NK-92 treated with Interleukin-12 subunit alpha and Interleukin-12 subunit beta, amount 100 ng/mL, for 24 hours (cell line): ENCODE measurements around the gene HMOX1.

Source experiments
- DNase-seq: peaks from one replicate; lab custom pipeline; 2025; lab: John Stamatoyannopoulos, UW

The HMOX1 gene

GRCh38 chr22:35380537-35381423 is at the start of gene HMOX1:
Gene HMOX1 (plus strand): TSS chr22:35381096. CDS start chr22:35381174, 78 bp downstream.
- peak; percentile 29 for DNase-seq

GRCh38 chr22:35332278-35332677 is 48.6 kb upstream of the HMOX1 start:
- no peak for DNase-seq

GRCh38 chr22:35333220-35333619 is 47.7 kb upstream of the HMOX1 start:
- DNase-seq, result no peak

GRCh38 chr22:35334004-35334403 is 46.9 kb upstream of the HMOX1 start:
- DNase-seq, result no peak

GRCh38 chr22:35335468-35335867 is 45.4 kb upstream of the HMOX1 start:
- DNase-seq, result no peak

GRCh38 chr22:35335936-35336781 is 44.7 kb upstream of the HMOX1 start:
- no peak for DNase-seq

- DNase-seq, result no peak
These were observed 43.0 kb upstream of the HMOX1 start for GRCh38 chr22:35337932-35338331.

- DNase-seq, result no peak
These were observed 39.6 kb upstream of the HMOX1 start for GRCh38 chr22:35341090-35341874.

GRCh38 chr22:35342390-35342789 is 38.5 kb upstream of the HMOX1 start:
- DNase-seq, result no peak

- no peak for DNase-seq
These were observed 37.0 kb upstream of the HMOX1 start for GRCh38 chr22:35343664-35344550.

GRCh38 chr22:35344956-35345690 is 35.8 kb upstream of the HMOX1 start:
- DNase-seq, result no peak

- no peak for DNase-seq
These were observed 34.9 kb upstream of the HMOX1 start for GRCh38 chr22:35345808-35346505.

- no peak for DNase-seq
These were observed 34.2 kb upstream of the HMOX1 start for GRCh38 chr22:35346596-35347220.

- no peak for DNase-seq
These were observed 33.4 kb upstream of the HMOX1 start for GRCh38 chr22:35347462-35347861.

GRCh38 chr22:35348026-35348590 is 32.8 kb upstream of the HMOX1 start:
- no peak for DNase-seq

GRCh38 chr22:35348703-35349102 is 32.2 kb upstream of the HMOX1 start:
- DNase-seq, result no peak

GRCh38 chr22:35349368-35349703 is 31.6 kb upstream of the HMOX1 start:
- DNase-seq, result no peak

- DNase-seq, result no peak
These were observed 31.0 kb upstream of the HMOX1 start for GRCh38 chr22:35349704-35350538.
